ENCODE results near the gene DNAH7.
A peak's percentile ranks its signal among the peaks of the same experiment; 100 is the strongest.

The DNAH7 gene

GRCh38 chr2:196068271-196069209 is at the start of gene DNAH7:
TSS of gene DNAH7 (minus strand) at chr2:196068837. CDS start at chr2:196068711, 126 bp downstream.
- Histone ChIP-seq H3K36me3 (ENCODE audit: control insufficient read depth in 2 of 2, insufficient read depth in 2 of 2, low read length in 2 of 2) (no peaks in the 10 kb centered on the region), H3K4me3 (ENCODE audit: low read length in 2 of 2) (peak within 1 kb of the TSS; percentile 88 to 93), H3K27me3 (ENCODE audit: control insufficient read depth in 1 of 2, insufficient read depth in 2 of 2, low read length in 2 of 2) (no peaks in the 10 kb centered on the region), H3K4me1 (ENCODE audit: control insufficient read depth, insufficient read depth, low read length) (no peaks in the 10 kb centered on the region), H3K9ac (ENCODE audit: low read length in 2 of 2) (peak within 1 kb of the TSS; percentile 64 to 70), H3K27ac (ENCODE audit: low read length) (no peak within 1 kb of the TSS), H3K9me3 (ENCODE audit: control insufficient read depth in 2 of 2, low read length in 2 of 2) (no peaks in the 10 kb centered on the region)

GRCh38 chr2:196117214-196117705 is 48.6 kb upstream of the DNAH7 start:
- Histone ChIP-seq H3K27ac (ENCODE audit: low read length) (no peak overlapping the region), H3K9me3 (ENCODE audit: control insufficient read depth in 2 of 2, low read length in 2 of 2) (no peaks in the 10 kb centered on the region), H3K27me3 (ENCODE audit: control insufficient read depth in 1 of 2, insufficient read depth in 2 of 2, low read length in 2 of 2) (no peaks in the 10 kb centered on the region), H3K4me1 (ENCODE audit: control insufficient read depth, insufficient read depth, low read length) (no peaks in the 10 kb centered on the region), H3K9ac (ENCODE audit: low read length in 2 of 2) (no peak overlapping the region), H3K4me3 (ENCODE audit: low read length in 2 of 2) (no peak overlapping the region), H3K36me3 (ENCODE audit: control insufficient read depth in 2 of 2, insufficient read depth in 2 of 2, low read length in 2 of 2) (no peaks in the 10 kb centered on the region)

DNA sequence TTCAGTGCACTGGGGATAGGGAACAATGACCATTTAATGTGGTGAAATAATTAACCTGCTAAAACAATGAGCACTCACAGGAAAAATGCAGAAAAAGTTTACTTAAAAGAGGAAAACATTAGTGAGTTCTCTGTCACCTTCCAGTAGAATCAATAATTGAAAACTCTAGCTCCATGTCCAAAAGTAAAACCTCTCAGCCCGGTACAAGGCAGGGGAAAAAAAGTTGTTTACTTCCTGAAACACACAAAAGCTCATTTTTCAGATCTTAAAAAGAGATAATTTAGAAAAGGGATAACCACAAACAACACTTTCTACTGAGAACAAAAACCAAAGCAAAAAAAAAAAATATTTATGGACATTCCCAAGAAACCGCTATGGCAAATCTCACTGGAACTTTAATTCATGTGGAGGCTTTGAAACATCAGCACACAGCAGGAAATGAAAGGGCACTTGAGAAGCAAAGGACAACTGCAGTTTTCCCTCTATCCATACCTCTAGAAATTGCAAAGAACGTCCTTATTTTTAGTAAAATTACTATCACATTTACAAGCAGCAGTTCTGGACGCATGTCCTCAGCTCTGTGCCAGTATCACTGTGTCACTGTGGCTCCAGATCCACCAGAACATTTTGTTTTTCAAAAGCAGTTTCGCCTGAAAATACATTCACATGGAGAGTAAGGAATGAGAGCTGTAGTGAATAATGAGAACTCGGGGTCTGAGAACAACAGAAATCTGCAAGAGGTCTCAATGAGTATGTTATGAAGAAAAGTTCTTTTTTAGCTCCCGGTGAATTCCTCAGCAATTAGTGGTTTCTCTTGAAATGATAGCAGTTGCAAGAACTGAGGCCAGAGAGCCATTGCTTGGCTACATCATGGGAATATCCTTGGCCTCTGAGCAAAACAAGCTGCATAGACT is 44.7 kb upstream of the DNAH7 start:
- no peak overlapping the region for H3K9ac ChIP-seq (ENCODE audit: low read length in 2 of 2)
- H3K27ac ChIP-seq (ENCODE audit: low read length), result no peak overlapping the region
- no peaks in the 10 kb centered on the region for H3K4me1 ChIP-seq (ENCODE audit: control insufficient read depth, insufficient read depth, low read length)
- no peak overlapping the region for H3K4me3 ChIP-seq (ENCODE audit: low read length in 2 of 2)
- H3K27me3 ChIP-seq (ENCODE audit: control insufficient read depth in 1 of 2, insufficient read depth in 2 of 2, low read length in 2 of 2), result no peaks in the 10 kb centered on the region
- no peaks in the 10 kb centered on the region for H3K9me3 ChIP-seq (ENCODE audit: control insufficient read depth in 2 of 2, low read length in 2 of 2)
- no peaks in the 10 kb centered on the region for H3K36me3 ChIP-seq (ENCODE audit: control insufficient read depth in 2 of 2, insufficient read depth in 2 of 2, low read length in 2 of 2)

DNA sequence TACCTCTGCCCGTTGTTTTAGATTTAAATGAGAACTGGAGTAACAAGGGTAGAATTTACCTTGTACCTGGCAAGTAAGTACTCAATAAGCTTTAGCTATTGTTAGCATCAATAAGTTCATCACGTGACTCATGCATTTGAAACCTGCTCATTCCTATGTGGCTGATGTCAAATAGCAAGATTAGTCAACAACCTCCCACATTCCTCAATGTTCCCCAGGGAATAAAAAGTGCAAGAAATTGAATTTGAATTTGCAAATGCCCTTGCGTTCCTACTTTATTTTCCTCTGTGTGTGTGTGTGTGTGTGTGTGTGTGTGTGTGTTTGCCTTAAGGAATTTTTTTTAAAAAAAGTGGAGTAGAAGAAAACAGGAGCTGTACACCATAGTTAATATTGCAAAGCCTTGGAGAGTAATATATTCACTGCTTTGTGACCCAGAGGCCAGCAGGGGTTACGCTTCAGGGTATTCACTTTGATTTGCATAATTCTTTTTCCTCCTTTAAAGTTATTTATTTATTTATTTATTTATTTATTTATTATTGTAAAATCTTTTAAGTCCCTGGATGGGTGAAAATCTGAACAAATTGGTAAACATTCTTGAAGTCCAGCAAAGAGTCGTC is 43.9 kb upstream of the DNAH7 start:
- Histone ChIP-seq H3K27ac (ENCODE audit: low read length) (no peak overlapping the region), H3K9ac (ENCODE audit: low read length in 2 of 2) (no peak overlapping the region), H3K9me3 (ENCODE audit: control insufficient read depth in 2 of 2, low read length in 2 of 2) (no peaks in the 10 kb centered on the region), H3K27me3 (ENCODE audit: control insufficient read depth in 1 of 2, insufficient read depth in 2 of 2, low read length in 2 of 2) (no peaks in the 10 kb centered on the region), H3K4me1 (ENCODE audit: control insufficient read depth, insufficient read depth, low read length) (no peaks in the 10 kb centered on the region), H3K4me3 (ENCODE audit: low read length in 2 of 2) (no peak overlapping the region), H3K36me3 (ENCODE audit: control insufficient read depth in 2 of 2, insufficient read depth in 2 of 2, low read length in 2 of 2) (no peaks in the 10 kb centered on the region)

GRCh38 chr2:196108604-196109003 is 40.0 kb upstream of the DNAH7 start:
- H3K36me3 ChIP-seq (ENCODE audit: control insufficient read depth in 2 of 2, insufficient read depth in 2 of 2, low read length in 2 of 2), result no peaks in the 10 kb centered on the region
- no peak overlapping the region for H3K4me3 ChIP-seq (ENCODE audit: low read length in 2 of 2)
- H3K4me1 ChIP-seq (ENCODE audit: control insufficient read depth, insufficient read depth, low read length), result no peaks in the 10 kb centered on the region
- no peak overlapping the region for H3K27ac ChIP-seq (ENCODE audit: low read length)
- H3K9ac ChIP-seq (ENCODE audit: low read length in 2 of 2), result no peak overlapping the region
- H3K9me3 ChIP-seq (ENCODE audit: control insufficient read depth in 2 of 2, low read length in 2 of 2), result no peaks in the 10 kb centered on the region
- H3K27me3 ChIP-seq (ENCODE audit: control insufficient read depth in 1 of 2, insufficient read depth in 2 of 2, low read length in 2 of 2), result no peaks in the 10 kb centered on the region

- Histone ChIP-seq H3K27ac (ENCODE audit: low read length) (no peak overlapping the region), H3K27me3 (ENCODE audit: control insufficient read depth in 1 of 2, insufficient read depth in 2 of 2, low read length in 2 of 2) (no peaks in the 10 kb centered on the region), H3K4me1 (ENCODE audit: control insufficient read depth, insufficient read depth, low read length) (no peaks in the 10 kb centered on the region), H3K9ac (ENCODE audit: low read length in 2 of 2) (no peak overlapping the region), H3K9me3 (ENCODE audit: control insufficient read depth in 2 of 2, low read length in 2 of 2) (no peaks in the 10 kb centered on the region), H3K36me3 (ENCODE audit: control insufficient read depth in 2 of 2, insufficient read depth in 2 of 2, low read length in 2 of 2) (no peaks in the 10 kb centered on the region), H3K4me3 (ENCODE audit: low read length in 2 of 2) (no peak overlapping the region)
Measured at GRCh38 chr2:196105951-196106350, 37.3 kb upstream of the DNAH7 start.

- H3K9ac ChIP-seq (ENCODE audit: low read length in 2 of 2), result no peak overlapping the region
- no peaks in the 10 kb centered on the region for H3K27me3 ChIP-seq (ENCODE audit: control insufficient read depth in 1 of 2, insufficient read depth in 2 of 2, low read length in 2 of 2)
- H3K27ac ChIP-seq (ENCODE audit: low read length), result no peak overlapping the region
- H3K4me3 ChIP-seq (ENCODE audit: low read length in 2 of 2), result no peak overlapping the region
- no peaks in the 10 kb centered on the region for H3K4me1 ChIP-seq (ENCODE audit: control insufficient read depth, insufficient read depth, low read length)
- no peaks in the 10 kb centered on the region for H3K36me3 ChIP-seq (ENCODE audit: control insufficient read depth in 2 of 2, insufficient read depth in 2 of 2, low read length in 2 of 2)
- H3K9me3 ChIP-seq (ENCODE audit: control insufficient read depth in 2 of 2, low read length in 2 of 2), result no peaks in the 10 kb centered on the region
Measured at GRCh38 chr2:196104066-196104465, 35.4 kb upstream of the DNAH7 start.

DNA sequence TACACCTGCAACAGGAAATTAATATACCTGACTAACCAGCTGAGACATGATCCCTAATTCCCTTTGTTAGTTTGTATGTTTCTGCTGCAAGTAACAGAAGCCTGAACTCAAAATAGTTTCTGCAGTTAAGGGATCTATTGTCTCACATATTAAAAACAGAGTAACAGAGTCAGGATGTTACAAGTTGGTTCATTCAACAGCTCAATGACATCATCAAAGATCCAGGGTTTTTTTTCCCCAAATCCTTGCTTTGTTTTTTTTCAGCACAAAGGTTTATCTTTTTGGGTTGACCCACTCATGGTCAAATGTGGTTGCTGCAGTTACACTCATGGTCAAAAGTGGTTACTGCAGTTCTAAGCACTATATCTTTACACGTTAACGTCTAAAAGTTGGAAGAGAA is 35.0 kb upstream of the DNAH7 start:
- Histone ChIP-seq H3K36me3 (ENCODE audit: control insufficient read depth in 2 of 2, insufficient read depth in 2 of 2, low read length in 2 of 2) (no peaks in the 10 kb centered on the region), H3K9me3 (ENCODE audit: control insufficient read depth in 2 of 2, low read length in 2 of 2) (no peaks in the 10 kb centered on the region), H3K27me3 (ENCODE audit: control insufficient read depth in 1 of 2, insufficient read depth in 2 of 2, low read length in 2 of 2) (no peaks in the 10 kb centered on the region), H3K4me1 (ENCODE audit: control insufficient read depth, insufficient read depth, low read length) (no peaks in the 10 kb centered on the region), H3K27ac (ENCODE audit: low read length) (no peak overlapping the region), H3K9ac (ENCODE audit: low read length in 2 of 2) (no peak overlapping the region), H3K4me3 (ENCODE audit: low read length in 2 of 2) (no peak overlapping the region)

GRCh38 chr2:196101325-196101991 is 32.8 kb upstream of the DNAH7 start:
- H3K36me3 ChIP-seq (ENCODE audit: control insufficient read depth in 2 of 2, insufficient read depth in 2 of 2, low read length in 2 of 2), result no peaks in the 10 kb centered on the region
- no peaks in the 10 kb centered on the region for H3K9me3 ChIP-seq (ENCODE audit: control insufficient read depth in 2 of 2, low read length in 2 of 2)
- H3K27ac ChIP-seq (ENCODE audit: low read length), result no peak overlapping the region
- H3K4me3 ChIP-seq (ENCODE audit: low read length in 2 of 2), result no peak overlapping the region
- no peak overlapping the region for H3K9ac ChIP-seq (ENCODE audit: low read length in 2 of 2)
- H3K27me3 ChIP-seq (ENCODE audit: control insufficient read depth in 1 of 2, insufficient read depth in 2 of 2, low read length in 2 of 2), result no peaks in the 10 kb centered on the region
- H3K4me1 ChIP-seq (ENCODE audit: control insufficient read depth, insufficient read depth, low read length), result no peaks in the 10 kb centered on the region

DNA sequence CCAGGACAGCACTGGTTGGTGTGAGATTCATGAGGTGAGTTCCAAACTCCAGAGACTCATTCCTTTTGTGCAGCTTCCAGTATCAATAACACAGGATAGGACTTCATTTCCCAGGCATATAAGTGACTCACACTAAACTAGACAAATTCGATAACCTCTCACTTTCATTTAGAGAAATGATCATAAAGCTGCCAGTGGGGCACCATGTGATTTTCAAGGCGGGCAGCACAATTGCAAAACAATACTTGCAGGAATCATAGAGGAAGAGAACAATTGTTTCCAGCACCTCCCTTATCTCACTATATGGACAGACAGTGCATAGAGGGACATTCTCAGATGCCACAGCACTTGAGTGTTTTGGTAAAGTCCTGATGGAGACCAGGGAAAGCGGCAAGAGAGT is 31.3 kb upstream of the DNAH7 start:
- Histone ChIP-seq H3K27me3 (ENCODE audit: control insufficient read depth in 1 of 2, insufficient read depth in 2 of 2, low read length in 2 of 2) (no peaks in the 10 kb centered on the region), H3K4me3 (ENCODE audit: low read length in 2 of 2) (no peak overlapping the region), H3K4me1 (ENCODE audit: control insufficient read depth, insufficient read depth, low read length) (no peaks in the 10 kb centered on the region), H3K36me3 (ENCODE audit: control insufficient read depth in 2 of 2, insufficient read depth in 2 of 2, low read length in 2 of 2) (no peaks in the 10 kb centered on the region), H3K27ac (ENCODE audit: low read length) (no peak overlapping the region), H3K9me3 (ENCODE audit: control insufficient read depth in 2 of 2, low read length in 2 of 2) (no peaks in the 10 kb centered on the region), H3K9ac (ENCODE audit: low read length in 2 of 2) (no peak overlapping the region)
